ENCODE data around the gene NLRX1.
"Not testable (repeated sequence)": the region's sequence is repeated elsewhere in the genome, so short reads cannot be mapped to it uniquely, and the experiment has no call there.

Gene NLRX1

DNA sequence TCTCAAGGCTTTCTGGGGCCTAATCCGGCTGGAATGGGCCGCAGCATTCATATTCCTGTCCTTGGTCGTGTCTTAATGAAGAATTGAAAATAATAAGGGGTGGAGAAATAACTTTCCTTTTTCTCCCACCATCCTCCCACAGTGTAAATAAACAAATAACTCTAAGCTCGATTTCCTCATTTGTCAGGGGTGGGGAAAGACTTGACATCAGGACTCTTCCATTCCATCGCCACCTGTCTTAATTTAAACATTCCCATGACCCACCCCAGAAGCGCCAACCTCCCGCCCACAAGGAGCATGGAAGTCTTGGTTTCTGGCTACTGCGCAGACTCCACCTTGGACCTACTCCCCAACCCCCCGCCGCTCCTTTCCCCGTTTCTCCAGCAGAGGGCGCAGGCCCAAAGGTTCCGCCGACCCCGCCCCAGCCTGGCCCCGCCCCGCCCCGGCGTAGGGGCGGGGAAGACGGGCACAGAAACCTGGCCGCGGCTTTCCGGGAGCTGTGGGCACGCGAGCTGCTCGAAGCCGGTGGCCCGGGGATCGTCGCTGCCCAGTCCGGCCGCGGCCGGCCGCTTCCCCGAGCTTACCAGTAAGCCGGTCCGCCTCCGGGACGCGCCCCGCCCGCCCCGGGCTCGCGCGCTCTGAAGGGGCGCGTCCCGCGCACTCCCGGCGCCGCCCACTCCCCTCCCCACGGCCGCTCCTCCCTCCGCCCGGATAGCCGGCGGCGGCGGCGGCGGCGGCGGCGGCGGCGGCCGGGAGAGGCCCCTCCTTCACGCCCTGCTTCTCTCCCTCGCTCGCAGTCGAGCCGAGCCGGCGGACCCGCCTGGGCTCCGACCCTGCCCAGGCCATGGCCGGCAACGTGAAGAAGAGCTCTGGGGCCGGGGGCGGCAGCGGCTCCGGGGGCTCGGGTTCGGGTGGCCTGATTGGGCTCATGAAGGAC is 37.3 kb downstream of the NLRX1 start, which contains the start of gene CBL:
CBL (plus strand) TSS at position 766 of the 937 bp plus-strand sequence; CDS start at position 845, 79 bp downstream.
- FAIRE-seq (peak; percentile 82), DNase-seq (ENCODE audit: insufficient read length, low spot score) (peak; percentile 89)

- DNase-seq (ENCODE audit: insufficient read length, low spot score) (peak; percentile 47), FAIRE-seq (peak; percentile 84)
Measured at GRCh38 chr11:119206511-119207414, 38.2 kb downstream of the NLRX1 start.

DNA sequence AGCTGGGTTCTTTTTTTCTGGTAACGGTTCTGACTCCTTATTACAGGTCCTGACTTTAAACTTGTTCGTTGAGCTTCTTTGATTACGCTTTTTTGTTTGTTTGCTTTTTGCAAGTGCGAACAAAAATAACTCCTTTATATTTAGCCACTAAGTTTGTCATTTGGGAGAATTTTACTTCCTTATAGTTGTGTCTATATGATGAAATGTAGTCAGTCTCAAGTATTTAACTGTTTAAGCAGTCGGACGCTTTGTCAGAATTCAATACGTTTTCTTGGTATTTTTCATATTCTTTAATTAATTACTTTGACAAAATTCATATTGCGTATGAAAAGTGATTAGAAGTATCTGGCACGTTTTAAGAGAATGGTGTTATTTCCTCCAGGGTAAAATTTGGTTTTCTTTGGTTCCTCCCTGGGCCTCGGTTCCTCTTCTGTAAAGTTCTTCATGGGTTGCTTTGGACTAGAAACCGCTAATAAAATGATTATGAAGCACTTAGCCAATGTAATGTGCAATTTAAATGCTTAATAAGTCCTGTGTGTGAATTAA is 39.0 kb downstream of the NLRX1 start:
- FAIRE-seq (no peak), DNase-seq (ENCODE audit: insufficient read length, low spot score) (no peak)

- FAIRE-seq: no peak
- no peak for DNase-seq (ENCODE audit: insufficient read length, low spot score)
Measured at GRCh38 chr11:119209186-119209585, 40.7 kb downstream of the NLRX1 start.

GRCh38 chr11:119210050-119210449 is 41.5 kb downstream of the NLRX1 start:
- DNase-seq (ENCODE audit: insufficient read length, low spot score) (no peak), FAIRE-seq (no peak)

- FAIRE-seq (no peak), DNase-seq (ENCODE audit: insufficient read length, low spot score) (no peak)
Measured at GRCh38 chr11:119218141-119218878, 49.8 kb downstream of the NLRX1 start.

GRCh38 chr11:119222308-119222707 is 53.8 kb downstream of the NLRX1 start:
- DNase-seq (ENCODE audit: insufficient read length, low spot score) (no peak), FAIRE-seq (no peak)

DNA sequence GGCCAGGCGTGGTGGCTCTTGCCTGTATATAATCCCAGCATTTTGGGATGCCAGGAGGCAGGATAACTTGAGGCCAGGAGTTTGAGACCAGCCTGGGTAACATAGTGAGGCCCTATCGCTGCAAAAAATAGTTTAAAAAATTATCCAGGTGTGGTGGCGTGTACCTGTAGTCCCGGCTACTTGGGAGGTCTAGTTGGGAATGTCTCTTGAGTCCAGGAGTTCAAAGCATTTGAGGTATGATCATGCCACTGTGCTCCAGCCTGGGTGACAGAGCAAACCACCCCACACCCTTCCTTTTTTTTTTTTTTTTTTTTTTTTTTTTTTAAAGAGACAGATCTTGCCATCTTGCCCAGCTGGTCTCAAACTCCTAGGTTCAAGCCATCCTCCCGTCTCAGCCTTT is 54.4 kb downstream of the NLRX1 start:
- FAIRE-seq (no peak), DNase-seq (ENCODE audit: insufficient read length, low spot score) (no peak)

GRCh38 chr11:119223856-119224255 is 55.3 kb downstream of the NLRX1 start:
- no peak for FAIRE-seq

DNA sequence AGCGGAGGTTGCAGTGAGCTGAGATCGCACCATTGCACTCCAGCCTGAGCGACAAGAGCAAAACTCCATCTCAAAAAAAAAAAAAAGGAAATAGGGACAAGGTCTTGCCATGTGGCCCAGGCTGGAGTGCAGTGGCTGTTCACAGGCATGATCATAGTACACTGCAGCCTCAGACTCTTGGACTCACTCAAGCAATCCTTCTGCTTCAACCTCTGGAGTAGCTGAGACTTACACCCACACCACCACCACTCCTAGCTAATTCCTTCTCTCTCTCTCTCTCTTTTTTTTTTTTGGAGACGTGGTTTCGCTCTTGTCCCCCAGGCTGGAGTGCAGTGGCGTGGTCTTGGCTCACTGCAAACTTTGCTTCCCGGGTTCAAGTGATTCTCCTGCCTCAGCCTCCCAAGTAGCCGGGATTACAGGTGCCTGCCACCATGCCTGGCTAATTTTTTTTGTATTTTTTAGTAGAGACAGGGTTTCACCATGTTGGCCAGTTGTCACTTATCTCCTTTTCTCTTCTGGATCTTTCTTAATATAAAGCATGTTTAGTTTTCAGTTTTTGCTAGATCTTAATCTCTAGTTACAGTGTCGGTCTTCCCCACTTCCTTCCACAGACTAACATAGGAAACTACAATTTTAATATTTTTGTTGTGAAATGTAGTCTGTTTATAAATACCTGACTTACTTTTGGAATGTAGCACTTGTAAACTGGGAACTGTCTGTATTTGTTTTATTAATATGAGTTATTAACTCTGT is 60.2 kb downstream of the NLRX1 start:
- FAIRE-seq: not testable (repeated sequence)

More at GRCh38 chr11:119223856-119224255, 55.3 kb downstream of the NLRX1 start:
- DNase-seq (ENCODE audit: insufficient read length, low spot score): no peak

GRCh38 chr11:119229288-119229672 is 60.8 kb downstream of the NLRX1 start:
- DNase-seq (ENCODE audit: insufficient read length, low spot score) (no peak), FAIRE-seq (no peak)

More for the DNA sequence above, 60.2 kb downstream of the NLRX1 start:
- DNase-seq (ENCODE audit: insufficient read length, low spot score): not testable (repeated sequence)

GRCh38 chr11:119229741-119230140 is 61.2 kb downstream of the NLRX1 start:
- FAIRE-seq (no peak), DNase-seq (ENCODE audit: insufficient read length, low spot score) (no peak)

Measured in GM19239 (cell line).